Hepatocyte (in vitro differentiated cells): ENCODE data around the gene SCAMP2. TPM values are rescaled to one million over a fixed set of nuclear protein-coding genes. Genes with fewer than 3 reads are reported as not detected.
A peak's percentile ranks its signal among the peaks of the same experiment; 100 is the strongest.

Experiments
- DNase-seq: peaks from one replicate; pipeline ENCODE4 v3.0.0-alpha.2; 2016; ENCODE audit warnings: low spot score
- H2AFZ ChIP-seq: fragments of 200-600 bp; sonication (generic); 2 replicates; pipeline ENCODE4 v1.6.0; 2016; ENCODE audit warnings: antibody characterized with exemption, mild to moderate bottlenecking
- H3K27ac ChIP-seq: fragments of 200-600 bp; sonication (generic); 2 replicates; pipeline ENCODE4 v1.5.1; 2016; ENCODE audit warnings: mild to moderate bottlenecking
- H3K27me3 ChIP-seq: fragments of 200-600 bp; sonication (generic); 2 replicates; pipeline ENCODE4 v1.6.1; 2016
- H3K36me3 ChIP-seq: fragments of 200-600 bp; sonication (generic); replicated peaks from 2 replicates; pipeline ENCODE4 v1.5.1; 2016; ENCODE audit warnings: low read depth; ENCODE audit not compliant: insufficient read depth
- H3K4me1 ChIP-seq: fragments of 200-600 bp; sonication (generic); 2 replicates; pipeline ENCODE4 v1.5.1; 2016; ENCODE audit warnings: mild to moderate bottlenecking, moderate library complexity; ENCODE audit not compliant: insufficient read depth
- H3K4me2 ChIP-seq: fragments of 200-600 bp; sonication (generic); 2 replicates; pipeline ENCODE4 v1.6.0; 2016
- H3K4me3 ChIP-seq: fragments of 200-600 bp; sonication (generic); 2 replicates; pipeline ENCODE4 v1.5.1; 2016; ENCODE audit warnings: mild to moderate bottlenecking
- H3K79me2 ChIP-seq: fragments of 200-600 bp; sonication (generic); 2 replicates; pipeline ENCODE4 v1.6.0; 2017; ENCODE audit warnings: mild to moderate bottlenecking
- H3K9me2 ChIP-seq: fragments of 200-600 bp; sonication (generic); replicated peaks from 2 replicates; pipeline ENCODE4 v1.6.0; 2017; ENCODE audit warnings: mild to moderate bottlenecking; ENCODE audit not compliant: insufficient read depth
- H3K9me3 ChIP-seq: fragments of 200-600 bp; sonication (generic); 2 replicates; pipeline ENCODE4 v1.5.1; 2016; ENCODE audit warnings: low read depth, mild to moderate bottlenecking
- H4K20me1 ChIP-seq: fragments of 200-600 bp; sonication (generic); 2 replicates; pipeline ENCODE4 v1.6.0; 2016; ENCODE audit warnings: mild to moderate bottlenecking; ENCODE audit not compliant: insufficient read depth, poor library complexity, severe bottlenecking
- CTCF ChIP-seq: fragments of 200-600 bp; sonication (generic); IDR thresholded peaks from 2 replicates; pipeline ENCODE4 v1.5.1; 2016; ENCODE audit warnings: antibody characterized with exemption, mild to moderate bottlenecking; ENCODE audit not compliant: poor library complexity
- EZH2 ChIP-seq: fragments of 200-600 bp; sonication (generic); IDR thresholded peaks from 2 replicates; pipeline ENCODE4 v1.6.1; 2016; ENCODE audit warnings: antibody characterized with exemption, mild to moderate bottlenecking, borderline replicate concordance
- EZH2phosphoT487 ChIP-seq: fragments of 200-600 bp; sonication (generic); IDR thresholded peaks from one replicate; pipeline ENCODE4 v1.6.1; 2018; ENCODE audit warnings: antibody characterized with exemption, mild to moderate bottlenecking, low read depth, moderate library complexity; ENCODE audit not compliant: unreplicated experiment, severe bottlenecking
- WGBS: methylation state at CpG from one replicate; pipeline ENCODE4 v1.1.6; 2016; ENCODE audit warnings: low lambda C conversion rate; ENCODE audit errors: missing lambda C conversion rate; 5-methylcytosine and 5-hydroxymethylcytosine counted together
- polyA plus RNA-seq: library from polyadenylated mRNA; unstranded; fragments of >200 nt; fragmentation: Nextera tagmentation; extraction: Ambion mirVana; gene quantifications from 2 replicates; pipeline ENCODE4 v1.2.1, GENCODE V29; 2016
- total RNA-seq: library from RNA; depleted of rRNA; stranded (reverse); fragments of >200 nt; gene quantifications from 2 replicates; pipeline ENCODE4 v1.2.3, GENCODE V29; 2014

Gene SCAMP2
- total and polyA plus RNA-seq, 2 experiments from 2014 or later: 64.0 to 130 TPM

- Histone ChIP-seq H3K27me3 (no peaks in the 10 kb centered on the region), H3K4me2 (peak within 1 kb of the TSS; percentile 92), H3K9me2 (no peaks in the 10 kb centered on the region), H3K4me1 (peaks cover 19% of the 10 kb centered on the region), H2AFZ (peak within 1 kb of the TSS; percentile 91), H3K27ac (peak within 1 kb of the TSS; percentile 93), H4K20me1 (peaks cover 6% of the 10 kb centered on the region), H3K79me2 (no peaks in the 10 kb centered on the region), H3K9me3 (no peaks in the 10 kb centered on the region), H3K4me3 (peak within 1 kb of the TSS; percentile 95), H3K36me3 (no peaks in the 10 kb centered on the region)
- TF ChIP-seq EZH2: no peak
- TF ChIP-seq CTCF: peak; percentile 50
- WGBS: under 1% methylated on average over 70 of the region's 84 CpGs
- DNase-seq: peak; percentile 96
Observed at GRCh38 chr15:74842581-74843444, 30.4 kb downstream of the SCAMP2 start, which contains the start of gene ULK3. Gene ULK3, minus strand, starts transcription at chr15:74843156. Its CDS starts 51 bp downstream, at chr15:74843105.

- Histone ChIP-seq H3K27me3 (no peaks in the 10 kb centered on the region), H3K36me3 (no peaks in the 10 kb centered on the region), H3K27ac (peak overlapping the region; percentile 92), H4K20me1 (peaks cover 6% of the 10 kb centered on the region), H3K4me1 (peaks cover 19% of the 10 kb centered on the region), H3K9me3 (no peaks in the 10 kb centered on the region), H3K9me2 (no peaks in the 10 kb centered on the region), H3K4me2 (peak overlapping the region; percentile 92), H3K4me3 (peak overlapping the region; percentile 95), H3K79me2 (no peaks in the 10 kb centered on the region), H2AFZ (no peak overlapping the region)
- DNase-seq: peak; percentile 30
- TF ChIP-seq CTCF (no peak), EZH2 (no peak), EZH2phosphoT487 (no peak)
- WGBS: 83% methylated on average over 14 of the region's 14 CpGs
Observed at GRCh38 chr15:74841891-74842373, 31.2 kb downstream of the SCAMP2 start.

- Histone ChIP-seq H3K36me3 (no peaks in the 10 kb centered on the region), H4K20me1 (peaks cover 6% of the 10 kb centered on the region), H2AFZ (no peak overlapping the region), H3K9me2 (no peaks in the 10 kb centered on the region), H3K4me3 (no peak overlapping the region), H3K4me2 (peak overlapping the region; percentile 92), H3K27ac (no peak overlapping the region), H3K79me2 (no peaks in the 10 kb centered on the region), H3K4me1 (peaks cover 19% of the 10 kb centered on the region), H3K27me3 (no peaks in the 10 kb centered on the region), H3K9me3 (no peaks in the 10 kb centered on the region)
- TF ChIP-seq EZH2 (no peak), EZH2phosphoT487 (no peak), CTCF (no peak)
- no peak for DNase-seq
- 92% methylated on average over 9 of the region's 9 CpGs for WGBS
Observed at GRCh38 chr15:74840851-74841775, 32.1 kb downstream of the SCAMP2 start.
